B cell (primary cell): Measurements from ENCODE around the gene RAB6B. TPM values are rescaled to one million over a fixed set of nuclear protein-coding genes. Genes with fewer than 3 reads are reported as not detected.

ENCODE experiments used
- ATAC-seq: fragments of 200-7000 bp; cut with Tn5 transposase; one replicate; pipeline ENCODE4 v1.10.0; 2021; ENCODE audit warnings: low read depth, mild to moderate bottlenecking, moderate number of reproducible peaks, moderate library complexity
- CTCF ChIA-PET: fragments of 350-600 bp; sonication (Branson Sonifier 250); formaldehyde crosslinking; loops from one replicate; lab custom pipeline; 2021; ENCODE audit warnings: antibody characterized with exemption, inconsistent platforms; lab: Charles Lee
- POLR2A ChIA-PET: fragments of 350-600 bp; sonication (Branson Sonifier 250); formaldehyde crosslinking; loops from one replicate; lab custom pipeline; 2021; ENCODE audit warnings: antibody characterized with exemption; lab: Charles Lee
- DNase-seq: peaks from one replicate; pipeline ENCODE4 v3.0.0; 2013
- H2AFZ ChIP-seq: 2 replicates; pipeline ENCODE4 v1.6.1; 2012; ENCODE audit warnings: mild to moderate bottlenecking, low read depth, low read length; ENCODE audit not compliant: insufficient read depth, poor library complexity, severe bottlenecking
- H3K27ac ChIP-seq, 2 donors: 1 replicate in 1 of 2; 2 replicates in 1 of 2; pipeline ENCODE4 v1.5.1; 2012 to 2013; ENCODE audit warnings: low read length in 2 of 2, mild to moderate bottlenecking in 2 of 2, moderate library complexity in 1 of 2
- H3K27me3 ChIP-seq, 4 experiments: fragments of 200-600 bp in 1 of 4; sonication (generic) in 1 of 4; replicated peaks in 1 of 4; 1 replicate in 2 of 4; 2 replicates in 2 of 4; pipeline versions ENCODE4 v1.6.1 to v1.7.0; 2013 to 2016; ENCODE audit warnings: low read length in 3 of 4, mild to moderate bottlenecking in 2 of 4, mixed read lengths in 1 of 4, moderate library complexity in 1 of 4; ENCODE audit not compliant: insufficient read depth in 4 of 4, control insufficient read depth in 3 of 4; ENCODE audit errors: control extremely low read depth in 1 of 4
- H3K36me3 ChIP-seq, 2 experiments: replicated peaks in 1 of 2; 1 replicate in 1 of 2; 2 replicates in 1 of 2; pipeline versions ENCODE4 v1.6.1 to v1.7.1; 2013; ENCODE audit warnings: low read length in 1 of 2; ENCODE audit not compliant: insufficient read depth in 2 of 2, control insufficient read depth in 1 of 2; ENCODE audit errors: control extremely low read depth in 1 of 2, extremely low read depth in 1 of 2
- H3K4me1 ChIP-seq, 2 donors: fragments of 200-600 bp in 1 of 2; sonication (generic) in 1 of 2; 1 replicate in 1 of 2; 2 replicates in 1 of 2; pipeline versions ENCODE4 v1.5.1 to v1.6.1; 2013 to 2017; ENCODE audit warnings: low read length in 2 of 2; ENCODE audit not compliant: control insufficient read depth in 2 of 2, insufficient read depth in 2 of 2
- H3K4me2 ChIP-seq: replicated peaks from 2 replicates; pipeline ENCODE3; 2012; ENCODE audit warnings: mild to moderate bottlenecking, low read depth, low read length; ENCODE audit not compliant: poor library complexity, severe bottlenecking
- H3K4me3 ChIP-seq, 5 experiments: fragments of 200-600 bp in 1 of 5; sonication (generic) in 1 of 5; 1 replicate in 3 of 5; 2 replicates in 2 of 5; pipeline versions ENCODE4 v1.5.1 to v1.7.0; 2011 to 2016; ENCODE audit warnings: low read length in 4 of 5, mild to moderate bottlenecking in 4 of 5, low read depth in 2 of 5, control low read depth in 1 of 5, moderate library complexity in 1 of 5; ENCODE audit not compliant: insufficient read depth in 1 of 5; ENCODE audit errors: control extremely low read depth in 1 of 5, extremely low read depth in 1 of 5
- H3K79me2 ChIP-seq: fragments of 200-600 bp; sonication (generic); one replicate; pipeline ENCODE4 v1.6.0; 2016; ENCODE audit warnings: low read length; ENCODE audit not compliant: control insufficient read depth, insufficient read depth
- H3K9ac ChIP-seq: fragments of 200-600 bp; sonication (generic); 2 replicates; pipeline ENCODE4 v1.6.1; 2017; ENCODE audit warnings: mild to moderate bottlenecking, low read length, moderate library complexity
- H3K9me3 ChIP-seq, 3 donors: one replicate each; pipeline versions ENCODE4 v1.6.1 to v1.7.1; 2013; ENCODE audit warnings: low read length in 2 of 3; ENCODE audit not compliant: control insufficient read depth in 2 of 3, insufficient read depth in 1 of 3; ENCODE audit errors: control extremely low read depth in 1 of 3
- H4K20me1 ChIP-seq: 2 replicates; pipeline ENCODE4 v1.6.0; 2012; ENCODE audit warnings: mild to moderate bottlenecking, low read length; ENCODE audit not compliant: insufficient read depth, control insufficient read depth, poor library complexity, severe bottlenecking
- H3K27ac Mint-ChIP-seq: one replicate; pipeline ENCODE4 v1.8.0; 2021; ENCODE audit warnings: mixed read lengths
- H3K27me3 Mint-ChIP-seq: one replicate; pipeline ENCODE4 v1.8.0; 2021; ENCODE audit warnings: mixed read lengths
- H3K4me1 Mint-ChIP-seq: one replicate; pipeline ENCODE4 v1.8.0; 2021; ENCODE audit warnings: mixed read lengths
- H3K4me3 Mint-ChIP-seq: one replicate; pipeline ENCODE4 v1.8.0; 2021; ENCODE audit warnings: mixed read lengths
- H3K9me3 Mint-ChIP-seq: one replicate; pipeline ENCODE4 v1.8.0; 2022; ENCODE audit warnings: mixed read lengths; ENCODE audit not compliant: insufficient read depth
- CTCF ChIP-seq: fragments of 200-600 bp; IDR thresholded peaks from one replicate; pipeline ENCODE4 v1.8.0; 2022; ENCODE audit warnings: antibody characterized with exemption, mild to moderate bottlenecking
- EZH2 ChIP-seq: IDR thresholded peaks from 2 replicates; pipeline ENCODE4 v1.6.1; 2012; ENCODE audit warnings: borderline replicate concordance, low read depth, mild to moderate bottlenecking, moderate library complexity, low read length; ENCODE audit not compliant: insufficient read depth, poor library complexity, severe bottlenecking
- WGBS: methylation state at CpG from one replicate; pipeline ENCODE4 v1.1.5; 2013; ENCODE audit warnings: missing lambda C conversion rate; ENCODE audit not compliant: insufficient coverage; 5-methylcytosine and 5-hydroxymethylcytosine counted together
- intact Hi-C: fragments of 100-400 bp; cut with micrococcal nuclease; formaldehyde crosslinking; loops from one replicate; pipeline ENCODE4 v1.10.0; 2022
- polyA plus RNA-seq: library from polyadenylated mRNA; depleted of rRNA; stranded (reverse); fragments of >200 nt; gene quantifications from 2 replicates; pipeline ENCODE4 v1.2.3, GENCODE V29; 2012
- total RNA-seq, 2 donors: library from RNA; stranded (reverse); fragments of 120-200 nt in 1 of 2; gene quantifications; 1 replicate in 1 of 2; 2 replicates in 1 of 2; pipeline versions ENCODE4 v1.2.3 to v1.2.4, GENCODE V29; 2013 to 2022

The RAB6B gene
- total and polyA plus RNA-seq, 2 donors (not counting 1 experiment from before 2014, with no cell fraction given) = not detected

DNA sequence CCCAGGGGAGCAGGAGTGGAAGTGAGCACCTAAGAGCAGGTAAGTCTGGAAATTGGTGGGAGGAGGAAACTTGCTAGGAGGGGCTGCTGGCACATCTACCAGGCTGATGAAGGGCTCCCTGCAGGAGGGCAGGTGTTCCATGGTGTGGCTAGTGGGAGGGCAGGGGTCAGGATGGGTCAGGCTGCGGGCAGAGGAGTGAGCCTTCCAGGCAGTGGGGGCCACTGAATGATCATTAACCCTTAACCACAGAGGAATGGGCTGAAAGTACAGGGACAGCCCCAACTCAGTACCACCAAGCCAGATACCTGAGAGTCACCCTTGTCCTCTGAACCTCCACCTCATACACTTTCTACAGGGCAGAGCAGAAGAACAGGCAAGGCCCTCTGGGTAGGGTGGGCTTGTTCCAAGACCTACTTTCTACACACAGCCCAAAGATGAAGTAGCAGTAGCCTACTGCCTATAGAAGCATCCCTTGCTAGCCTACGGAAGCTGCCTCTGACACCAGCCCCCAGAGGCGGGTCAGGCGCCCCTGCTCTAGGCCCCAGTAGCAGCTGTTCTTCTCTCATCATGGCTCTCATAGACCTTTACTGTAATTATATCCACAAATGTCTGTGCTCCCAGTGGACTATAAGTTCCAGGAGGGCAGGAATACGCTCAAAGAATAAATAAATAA lies 4.6 kb downstream of the RAB6B start:
- no peaks in the 10 kb centered on the region for H3K36me3 ChIP-seq
- Mint-ChIP-seq H3K4me3 (no peak overlapping the region), H3K27me3 (peaks cover 37% of the 10 kb centered on the region), H3K4me1 (peaks cover 10% of the 10 kb centered on the region), H3K27ac (no peak overlapping the region), H3K9me3 (no peaks in the 10 kb centered on the region)
- peaks cover 0 to 20% (median 5%) of the 10 kb centered on the region in 4 experiments for H3K27me3 ChIP-seq
- no peaks in the 10 kb centered on the region for H3K79me2 ChIP-seq
- H2AFZ ChIP-seq = no peak overlapping the region
- H3K9me3 ChIP-seq = no peaks in the 10 kb centered on the region
- TF ChIP-seq EZH2 = no peak
- no peak for TF ChIP-seq CTCF
- peaks cover 3% of the 10 kb centered on the region in 2 donors for H3K4me1 ChIP-seq
- intact Hi-C loops = no loop called here
- WGBS = 95% methylated on average over 2 of the region's 5 CpGs
- ChIA-PET POLR2A (no interaction called here), CTCF (no interaction called here)
- DNase-seq (no peak), ATAC-seq (no peak)
- H3K27ac ChIP-seq = no peak overlapping the region
- H3K9ac ChIP-seq = no peak overlapping the region
- no peaks in the 10 kb centered on the region for H4K20me1 ChIP-seq
- no peak overlapping the region for H3K4me2 ChIP-seq
- H3K4me3 ChIP-seq = no peak overlapping the region

DNA sequence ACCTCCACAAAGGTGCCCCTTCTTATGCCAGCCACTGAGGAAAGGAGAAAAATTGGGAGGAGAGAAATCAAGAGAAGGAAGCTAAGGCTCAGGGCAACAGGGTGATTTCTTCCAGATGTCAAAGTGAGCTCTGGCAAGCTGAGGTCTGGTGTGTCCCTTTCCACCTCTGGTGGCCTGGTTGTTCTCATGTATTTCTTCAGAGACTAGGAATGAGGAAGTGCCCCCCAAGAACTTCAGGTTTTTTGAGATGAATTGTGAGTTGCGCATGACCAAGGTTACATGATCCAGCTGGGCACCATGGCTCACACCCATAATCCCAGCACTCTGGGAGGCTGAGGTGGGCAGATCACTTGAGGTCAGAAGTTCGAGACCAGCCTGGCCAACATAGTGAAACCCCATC lies 5.6 kb downstream of the RAB6B start:
- POLR2A ChIA-PET = no interaction called here
- H3K4me1 ChIP-seq = no peaks in the 10 kb centered on the region
- H3K79me2 ChIP-seq = no peaks in the 10 kb centered on the region
- CTCF ChIA-PET = no interaction called here
- no peak overlapping the region for H3K27ac ChIP-seq
- H4K20me1 ChIP-seq = no peaks in the 10 kb centered on the region
- H3K4me1 Mint-ChIP-seq = peaks cover 6% of the 10 kb centered on the region
- H3K4me2 ChIP-seq = no peak overlapping the region
- ATAC-seq (no peak), DNase-seq (no peak)
- H3K27ac Mint-ChIP-seq = no peak overlapping the region
- H3K9ac ChIP-seq = no peak overlapping the region
- no peak for TF ChIP-seq EZH2
- no peak for TF ChIP-seq CTCF
- no peaks in the 10 kb centered on the region for H3K36me3 ChIP-seq
- no peaks in the 10 kb centered on the region for H3K9me3 ChIP-seq
- peaks cover 0 to 17% (median 4%) of the 10 kb centered on the region in 4 experiments for H3K27me3 ChIP-seq
- intact Hi-C loops = no loop called here
- no peak overlapping the region for H3K4me3 ChIP-seq
- H2AFZ ChIP-seq = no peak overlapping the region
- no peaks in the 10 kb centered on the region for H3K9me3 Mint-ChIP-seq
- H3K27me3 Mint-ChIP-seq = peaks cover 39% of the 10 kb centered on the region
- no peak overlapping the region for H3K4me3 Mint-ChIP-seq
- 100% methylated on average over 1 of the region's 2 CpGs for WGBS
